Fibroblast of lung (primary cell): ENCODE measurements around the gene EPHB2. TPM values are rescaled to one million over a fixed set of nuclear protein-coding genes. Genes with fewer than 3 reads are reported as not detected.

ENCODE experiments used
- DNase-seq, 2 donors: peaks; one replicate each; pipeline versions ENCODE4 v3.0.0 to v3.0.0-alpha.2; 2010; ENCODE audit warnings: low read depth in 2 of 2
- H2AFZ ChIP-seq: 2 replicates; pipeline ENCODE4 v1.5.1; 2012; ENCODE audit warnings: low read length, control low read depth, inconsistent platforms
- H3K27ac ChIP-seq: 2 replicates; pipeline ENCODE4 v1.5.1; 2011; ENCODE audit warnings: low read length, control low read depth; ENCODE audit not compliant: insufficient read depth
- H3K27me3 ChIP-seq: 2 replicates; pipeline ENCODE4 v1.5.1; 2011; ENCODE audit warnings: mild to moderate bottlenecking, low read length; ENCODE audit not compliant: control insufficient read depth, insufficient read depth
- H3K36me3 ChIP-seq: 2 replicates; pipeline ENCODE4 v1.5.1; 2011; ENCODE audit warnings: low read length; ENCODE audit not compliant: control insufficient read depth, insufficient read depth
- H3K4me1 ChIP-seq: 2 replicates; pipeline ENCODE4 v1.5.1; 2011; ENCODE audit warnings: low read length; ENCODE audit not compliant: control insufficient read depth, insufficient read depth; ENCODE audit errors: extremely low read depth
- H3K4me2 ChIP-seq: 2 replicates; pipeline ENCODE4 v1.5.1; 2011; ENCODE audit warnings: low read length, control low read depth; ENCODE audit not compliant: insufficient read depth; ENCODE audit errors: extremely low read depth
- H3K4me3 ChIP-seq, 4 experiments: fragments of 200-600 bp in 1 of 4; sonication (generic) in 1 of 4; replicated peaks in 1 of 4; 2 replicates each; pipeline ENCODE4 v1.5.1; 2011 to 2016; ENCODE audit warnings: low read length in 4 of 4, low read depth in 3 of 4, mild to moderate bottlenecking in 3 of 4, control low read depth in 2 of 4, inconsistent platforms in 1 of 4, mixed read lengths in 1 of 4; ENCODE audit not compliant: insufficient read depth in 1 of 4; ENCODE audit errors: control extremely low read depth in 1 of 4
- H3K79me2 ChIP-seq: 2 replicates; pipeline ENCODE4 v1.5.1; 2012; ENCODE audit warnings: mild to moderate bottlenecking, low read length, inconsistent platforms; ENCODE audit not compliant: control insufficient read depth, insufficient read depth
- H3K9ac ChIP-seq: 2 replicates; pipeline ENCODE4 v1.5.1; 2011; ENCODE audit warnings: mild to moderate bottlenecking, low read length, control low read depth; ENCODE audit not compliant: insufficient read depth
- H3K9me3 ChIP-seq: 2 replicates; pipeline ENCODE4 v1.5.1; 2012; ENCODE audit warnings: low read depth, low read length; ENCODE audit not compliant: control insufficient read depth, insufficient read depth
- H4K20me1 ChIP-seq: 2 replicates; pipeline ENCODE4 v1.5.1; 2011; ENCODE audit warnings: low read length; ENCODE audit not compliant: control insufficient read depth, insufficient read depth; ENCODE audit errors: extremely low read depth
- EZH2 ChIP-seq: IDR thresholded peaks from 2 replicates; pipeline ENCODE4 v1.5.1; 2012; ENCODE audit warnings: low read length, control low read depth, mild to moderate bottlenecking; ENCODE audit errors: missing control alignments
- polyA plus RNA-seq, 2 donors: library from polyadenylated mRNA; depleted of rRNA in 1 of 2; stranded (reverse) in 1 of 2; unstranded in 1 of 2; fragments of >200 nt; gene quantifications; 2 replicates each; pipeline ENCODE4 v1.2.1, GENCODE V29; 2011 to 2012; ENCODE audit warnings: missing spikeins in 1 of 2
- total RNA-seq: library from RNA; depleted of rRNA; stranded (reverse); fragments of >200 nt; gene quantifications from 2 replicates; pipeline ENCODE4 v1.2.1, GENCODE V29; 2014
- TF ChIP-seq, protein P1 (sequence below), 2 donors: IDR thresholded peaks in 1 of 2; conservative IDR thresholded peaks in 1 of 2; 1 replicate in 1 of 2; 2 replicates in 1 of 2; pipeline ENCODE4 v1.5.1; 2011 to 2012; ENCODE audit warnings: low read length in 2 of 2, control low read depth in 1 of 2, inconsistent platforms in 1 of 2, low read depth in 1 of 2, mild to moderate bottlenecking in 1 of 2

Gene EPHB2
- total and polyA plus RNA-seq, 2 donors (not counting 1 experiment from before 2014, with no cell fraction given), result 4.1 to 11.2 TPM

DNA sequence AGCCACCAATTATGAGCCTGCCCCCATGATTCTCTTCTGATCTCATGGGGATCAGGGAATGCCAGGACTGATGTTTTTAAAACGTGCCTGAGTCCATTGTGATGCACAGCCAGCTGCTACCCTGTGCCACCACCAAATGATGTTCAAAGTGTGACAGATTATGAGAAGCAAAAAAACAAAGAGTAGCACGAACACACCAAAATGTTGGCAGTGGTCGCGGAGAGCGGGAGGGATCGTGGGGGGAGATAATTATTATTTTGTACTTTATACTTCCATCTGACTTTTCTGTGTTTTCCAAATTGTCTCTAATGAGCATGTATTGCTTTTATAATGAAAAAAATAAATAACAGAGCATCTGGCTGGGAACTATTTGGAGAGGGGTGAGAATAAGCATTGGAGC is 50.5 kb downstream of the EPHB2 start:
- no peaks in the 10 kb centered on the region for H3K4me1 ChIP-seq
- DNase-seq, result no peak
- no peak overlapping the region for H3K4me3 ChIP-seq
- H2AFZ ChIP-seq, result no peak overlapping the region
- H3K27me3 ChIP-seq, result no peaks in the 10 kb centered on the region
- H3K9ac ChIP-seq, result no peak overlapping the region
- no peaks in the 10 kb centered on the region for H3K79me2 ChIP-seq
- no peak overlapping the region for H3K4me2 ChIP-seq
- no peaks in the 10 kb centered on the region for H4K20me1 ChIP-seq
- no peaks in the 10 kb centered on the region for H3K36me3 ChIP-seq
- no peaks in the 10 kb centered on the region for H3K9me3 ChIP-seq
- TF ChIP-seq, protein P1, sequence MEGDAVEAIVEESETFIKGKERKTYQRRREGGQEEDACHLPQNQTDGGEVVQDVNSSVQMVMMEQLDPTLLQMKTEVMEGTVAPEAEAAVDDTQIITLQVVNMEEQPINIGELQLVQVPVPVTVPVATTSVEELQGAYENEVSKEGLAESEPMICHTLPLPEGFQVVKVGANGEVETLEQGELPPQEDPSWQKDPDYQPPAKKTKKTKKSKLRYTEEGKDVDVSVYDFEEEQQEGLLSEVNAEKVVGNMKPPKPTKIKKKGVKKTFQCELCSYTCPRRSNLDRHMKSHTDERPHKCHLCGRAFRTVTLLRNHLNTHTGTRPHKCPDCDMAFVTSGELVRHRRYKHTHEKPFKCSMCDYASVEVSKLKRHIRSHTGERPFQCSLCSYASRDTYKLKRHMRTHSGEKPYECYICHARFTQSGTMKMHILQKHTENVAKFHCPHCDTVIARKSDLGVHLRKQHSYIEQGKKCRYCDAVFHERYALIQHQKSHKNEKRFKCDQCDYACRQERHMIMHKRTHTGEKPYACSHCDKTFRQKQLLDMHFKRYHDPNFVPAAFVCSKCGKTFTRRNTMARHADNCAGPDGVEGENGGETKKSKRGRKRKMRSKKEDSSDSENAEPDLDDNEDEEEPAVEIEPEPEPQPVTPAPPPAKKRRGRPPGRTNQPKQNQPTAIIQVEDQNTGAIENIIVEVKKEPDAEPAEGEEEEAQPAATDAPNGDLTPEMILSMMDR (conservative IDR thresholded peaks at IDR 0.05 in 1 of 2, IDR thresholded peaks at IDR 0.05 in 1 of 2; ENCODE audit: low read depth in 1 of 2, low read length in 2 of 2), result no peak
- TF ChIP-seq EZH2, result no peak
- H3K27ac ChIP-seq, result no peak overlapping the region

DNA sequence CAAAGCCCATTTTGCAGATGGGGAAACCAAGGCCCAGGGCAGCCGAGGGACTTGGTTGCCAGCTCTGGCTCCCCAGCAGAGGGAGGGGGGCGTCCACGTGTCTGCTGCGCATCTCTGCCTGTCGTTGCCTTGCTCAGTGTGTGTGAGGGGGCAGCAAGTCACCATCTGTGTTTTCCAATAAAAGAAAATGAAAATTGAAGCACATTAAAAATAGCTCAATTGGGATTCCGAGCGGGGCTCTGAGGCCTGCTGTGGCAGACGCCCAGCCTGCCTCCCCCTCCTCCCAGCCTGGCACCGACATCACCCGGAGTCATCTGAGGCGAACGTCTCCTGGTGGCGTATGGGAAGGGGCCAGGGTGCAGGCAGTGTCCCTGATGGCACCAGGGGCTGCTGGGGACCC is 51.2 kb downstream of the EPHB2 start:
- Histone ChIP-seq H3K4me2 (no peak overlapping the region), H3K9me3 (no peaks in the 10 kb centered on the region), H3K27me3 (no peaks in the 10 kb centered on the region), H3K9ac (no peak overlapping the region), H3K27ac (no peak overlapping the region), H3K36me3 (no peaks in the 10 kb centered on the region), H3K4me1 (no peaks in the 10 kb centered on the region), H3K4me3 (no peak overlapping the region), H4K20me1 (no peaks in the 10 kb centered on the region), H3K79me2 (no peaks in the 10 kb centered on the region), H2AFZ (no peak overlapping the region)
- TF ChIP-seq EZH2, result no peak
- TF ChIP-seq, protein P1 (conservative IDR thresholded peaks at IDR 0.05 in 1 of 2, IDR thresholded peaks at IDR 0.05 in 1 of 2; ENCODE audit: low read depth in 1 of 2, low read length in 2 of 2), result no peak
- no peak for DNase-seq

DNA sequence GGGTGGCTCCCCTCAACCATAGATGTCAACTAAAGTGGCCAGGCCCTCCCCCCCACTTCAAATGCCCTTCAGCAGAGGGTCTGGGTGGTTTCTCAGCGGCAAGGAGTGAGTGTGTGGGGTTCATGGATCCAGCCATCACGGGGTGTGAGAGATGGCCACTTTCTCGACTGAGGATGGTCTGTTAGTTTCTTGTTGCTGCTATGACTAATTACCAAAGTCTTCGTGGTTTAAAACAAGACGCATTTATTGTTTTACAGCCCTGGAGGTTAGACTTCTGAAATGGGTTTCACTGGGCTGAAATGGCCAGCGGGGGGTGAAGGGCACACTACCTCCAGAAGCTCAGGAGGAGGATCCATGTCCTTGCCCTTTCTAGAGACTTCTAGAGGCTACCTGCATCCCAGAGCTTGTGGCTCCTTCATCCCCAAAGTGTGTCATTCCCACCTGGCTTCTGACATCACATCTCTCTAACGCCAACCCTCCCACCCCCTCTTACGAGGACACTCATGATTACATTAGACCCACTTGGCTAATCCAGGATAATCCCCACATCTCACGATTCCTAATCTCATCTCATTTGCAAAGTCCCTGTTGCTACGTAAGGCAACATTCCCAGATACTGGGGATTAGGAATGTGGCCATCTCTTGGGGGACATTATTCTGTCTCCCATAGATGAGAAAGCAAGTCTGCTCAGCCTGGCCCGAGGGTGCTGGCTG is 53.0 kb downstream of the EPHB2 start:
- Histone ChIP-seq H3K27ac (no peak overlapping the region), H3K4me3 (no peak overlapping the region), H3K9ac (no peak overlapping the region), H3K27me3 (no peaks in the 10 kb centered on the region), H3K79me2 (no peaks in the 10 kb centered on the region), H4K20me1 (no peaks in the 10 kb centered on the region), H3K9me3 (no peaks in the 10 kb centered on the region), H2AFZ (no peak overlapping the region), H3K4me1 (no peaks in the 10 kb centered on the region), H3K36me3 (no peaks in the 10 kb centered on the region), H3K4me2 (no peak overlapping the region)
- no peak for TF ChIP-seq EZH2
- TF ChIP-seq, protein P1 (conservative IDR thresholded peaks at IDR 0.05 in 1 of 2, IDR thresholded peaks at IDR 0.05 in 1 of 2; ENCODE audit: low read depth in 1 of 2, low read length in 2 of 2), result no peak
- no peak for DNase-seq
